ENCODE measurements around the gene TENM3. TPM values are rescaled to one million over a fixed set of nuclear protein-coding genes. Genes with fewer than 3 reads are reported as not detected.

The TENM3 gene
- total and polyA plus RNA-seq, 10 of the 15 experiments (the other 5 are each of a cell fraction or from before 2014, with no cell fraction given) = 0.01 to 1.7 (median 0.08) TPM; not detected in 2

DNA sequence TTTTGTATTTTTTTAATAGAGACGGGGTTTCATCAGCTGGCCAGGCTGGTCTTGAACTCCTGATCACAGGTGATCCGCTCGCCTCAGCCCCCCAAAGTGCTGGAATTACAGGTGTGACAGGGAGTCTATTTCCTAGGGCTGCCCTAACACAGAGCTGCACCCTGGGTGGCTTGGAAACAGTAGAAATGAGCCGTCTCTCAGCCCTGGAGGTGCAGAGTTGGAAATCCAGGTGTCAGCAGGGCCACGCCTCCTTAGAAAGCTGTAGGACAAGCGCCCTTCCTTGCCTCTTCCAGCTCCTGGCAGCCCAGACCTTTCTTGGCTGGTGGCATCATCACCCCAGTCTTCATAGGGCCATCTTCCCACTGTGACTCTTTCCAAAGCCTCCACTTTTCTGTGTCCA, 602.4 kb downstream of the TENM3 start:
- no TSS peak for BruUV-seq (replicated peaks)
- Histone ChIP-seq H3K4me1 (ENCODE audit: control insufficient read depth, insufficient read depth, low read length) (no peaks in the 10 kb centered on the region), H3K79me2 (ENCODE audit: control insufficient read depth, insufficient read depth, low read length) (no peaks in the 10 kb centered on the region), H2AFZ (ENCODE audit: control insufficient read depth, low read depth, low read length) (no peak overlapping the region), H3K9me3 (replicated peaks; ENCODE audit: control insufficient read depth, insufficient read depth, low read length) (no peaks in the 10 kb centered on the region), H3K9ac (ENCODE audit: control insufficient read depth, insufficient read depth, low read length) (no peak overlapping the region), H4K20me1 (ENCODE audit: control insufficient read depth, insufficient read depth) (no peaks in the 10 kb centered on the region), H3K4me2 (ENCODE audit: control insufficient read depth, insufficient read depth) (no peak overlapping the region), H3K36me3 (ENCODE audit: control insufficient read depth in 2 of 2, insufficient read depth in 2 of 2, low read length in 1 of 2) (no peaks in the 10 kb centered on the region), H3K27me3 (replicated peaks in 1 of 2; ENCODE audit: control insufficient read depth in 2 of 2, insufficient read depth in 2 of 2, low read length in 1 of 2) (0 out of 4 replicates have a peak, but pooled peaks cover 0 to 3% of the 10 kb centered on the region in 2 experiments), H3K4me3 (no peak overlapping the region), H3K27ac (ENCODE audit: control insufficient read depth, insufficient read depth) (no peak overlapping the region)
- POLR2A ChIA-PET = interaction anchor here (0.6 kb wide), 1 partner anchor 80 kb away, joined by 8 read pairs; no protein-coding TSS in a partner anchor
- no peak for ATAC-seq
- CTCF ChIA-PET = interaction anchor here (0.6 to 2.0 kb wide), 2 partner anchors 80 to 293 kb away, joined by 3 to 6 read pairs; no protein-coding TSS in a partner anchor
- TF ChIP-seq FOXM1 (IDR thresholded peaks at IDR 0.05; ENCODE audit: low read depth, low read length) (no peak), SMARCA5 (IDR thresholded peaks at IDR 0.05) (no peak)
- SMC1A ChIA-PET (ENCODE audit: uncharacterized antibody, unreplicated experiment) = interaction anchor here (1.1 kb wide), 2 partner anchors 22 to 79 kb away, joined by 3 read pairs; no protein-coding TSS in a partner anchor
- RAD21 ChIA-PET (ENCODE audit: unreplicated experiment) = no interaction called here
- in situ Hi-C loops (cut with MboI) (no loop called here), intact Hi-C loops (cut with micrococcal nuclease; ENCODE audit: unreplicated experiment) (no loop called here)
- 25% methylated on average over 6 of the region's 6 CpGs for WGBS (ENCODE audit: insufficient coverage, insufficient replicate concordance, low lambda C conversion rate, missing lambda C conversion rate)
- FAIRE-seq = no peak
- no peak for DNase-seq (ENCODE audit: low read depth, low spot score)

- intact Hi-C loops (cut with micrococcal nuclease; ENCODE audit: unreplicated experiment) = no loop called here
- no peak for DNase-seq (ENCODE audit: low read depth, low spot score)
- no peak for ATAC-seq
- Histone ChIP-seq H3K9me3 (replicated peaks; ENCODE audit: control insufficient read depth, insufficient read depth, low read length) (no peaks in the 10 kb centered on the region), H3K27ac (ENCODE audit: control insufficient read depth, insufficient read depth) (no peak overlapping the region), H2AFZ (ENCODE audit: control insufficient read depth, low read depth, low read length) (no peak overlapping the region), H3K4me2 (ENCODE audit: control insufficient read depth, insufficient read depth) (no peak overlapping the region), H3K9ac (ENCODE audit: control insufficient read depth, insufficient read depth, low read length) (no peak overlapping the region), H3K27me3 (replicated peaks in 1 of 2; ENCODE audit: control insufficient read depth in 2 of 2, insufficient read depth in 2 of 2, low read length in 1 of 2) (0 out of 4 replicates have a peak, but pooled peaks cover 0 to 3% of the 10 kb centered on the region in 2 experiments), H3K4me3 (no peak overlapping the region), H3K79me2 (ENCODE audit: control insufficient read depth, insufficient read depth, low read length) (no peaks in the 10 kb centered on the region), H4K20me1 (ENCODE audit: control insufficient read depth, insufficient read depth) (no peaks in the 10 kb centered on the region), H3K4me1 (ENCODE audit: control insufficient read depth, insufficient read depth, low read length) (no peaks in the 10 kb centered on the region), H3K36me3 (ENCODE audit: control insufficient read depth in 2 of 2, insufficient read depth in 2 of 2, low read length in 1 of 2) (no peaks in the 10 kb centered on the region)
- POLR2A ChIA-PET = no interaction called here
- TF ChIP-seq GATAD2B (conservative IDR thresholded peaks at IDR 0.05; ENCODE audit: low read depth) = no peak
- SMC1A ChIA-PET (ENCODE audit: uncharacterized antibody, unreplicated experiment) = interaction anchor here (0.6 to 1.1 kb wide), 3 partner anchors 21 to 553 kb away, joined by 3 read pairs; no protein-coding TSS in a partner anchor
- no TSS peak for BruUV-seq (replicated peaks)
- in situ Hi-C loops (cut with MboI) = no loop called here
- CTCF ChIA-PET = interaction anchor here (2.0 kb wide), 1 partner anchor 79 kb away, joined by 6 read pairs; no protein-coding TSS in a partner anchor
- no peak for FAIRE-seq
- WGBS (ENCODE audit: insufficient coverage, insufficient replicate concordance, low lambda C conversion rate, missing lambda C conversion rate) = 41% methylated on average over 8 of the region's 8 CpGs
- RAD21 ChIA-PET (ENCODE audit: unreplicated experiment) = no interaction called here
Measured at GRCh38 chr4:182846036-182846435, 602.8 kb downstream of the TENM3 start.

All from GM12878 (cell line).